Liver (tissue), 3 donors: ENCODE measurements around the gene TIMM17A.
A peak's percentile ranks its signal among the peaks of the same experiment; 100 is the strongest.

Source experiments
- RXRA ChIP-seq, 2 donors: IDR thresholded peaks; 2 replicates each; pipeline ENCODE4 v1.6.1; 2017 to 2018; ENCODE audit warnings: antibody characterized with exemption in 2 of 2, mild to moderate bottlenecking in 1 of 2
- TF ChIP-seq, protein P1 (sequence below): IDR thresholded peaks from 2 replicates; pipeline ENCODE4 v1.6.1; 2016; ENCODE audit warnings: antibody characterized with exemption
- TF ChIP-seq, protein P2 (sequence below): fragments of 150-350 bp; IDR thresholded peaks from 2 replicates; pipeline ENCODE4 v1.5.1; 2017; ENCODE audit warnings: improper control_type of control experiment, low read depth, low read length; ENCODE audit not compliant: missing input control
- donor health status: healthy.
- donor health status: healthy.

DNA sequence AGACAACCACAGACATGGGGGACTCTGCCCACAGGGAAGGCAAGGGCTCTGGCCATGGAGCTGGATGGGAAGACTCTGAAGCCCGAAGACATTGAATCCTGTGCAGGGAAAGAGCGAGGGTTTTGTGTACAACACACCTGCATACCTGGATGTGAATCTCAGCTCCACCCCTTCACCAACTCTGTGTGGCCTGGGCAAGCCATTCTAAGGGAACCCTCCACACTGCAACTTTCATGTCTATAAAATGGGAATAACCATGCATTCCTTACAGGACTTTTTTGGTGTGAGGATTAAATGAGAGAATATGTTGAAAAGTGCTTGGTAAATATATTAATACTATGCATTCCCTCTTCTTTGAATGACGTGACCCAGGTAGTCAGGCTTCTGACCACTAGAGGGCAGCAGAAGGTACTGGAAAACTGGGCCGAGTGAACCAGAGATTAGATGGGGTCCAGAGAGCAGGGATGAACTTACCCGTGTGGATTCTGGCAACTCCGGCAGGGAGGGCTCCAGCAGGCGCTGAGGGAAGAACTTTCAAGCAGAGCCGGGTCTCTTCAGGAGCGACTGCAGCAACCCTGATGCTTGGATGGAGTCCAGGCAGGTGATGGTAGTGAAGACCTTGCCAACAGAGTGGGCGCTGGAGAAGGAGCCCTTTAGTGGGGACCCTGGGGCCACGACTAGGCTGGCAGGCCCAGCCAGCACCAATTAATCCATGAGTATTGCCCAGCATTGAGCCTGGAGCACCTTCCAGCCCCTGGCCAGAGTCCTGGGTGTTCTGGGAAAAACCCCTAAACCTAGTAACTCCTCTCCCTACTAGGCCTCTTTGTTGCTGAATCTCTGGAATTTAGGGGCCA lies 54.2 kb downstream of the TIMM17A start:
- TF ChIP-seq, protein P1, sequence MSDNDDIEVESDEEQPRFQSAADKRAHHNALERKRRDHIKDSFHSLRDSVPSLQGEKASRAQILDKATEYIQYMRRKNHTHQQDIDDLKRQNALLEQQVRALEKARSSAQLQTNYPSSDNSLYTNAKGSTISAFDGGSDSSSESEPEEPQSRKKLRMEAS, result no peak
- TF ChIP-seq, protein P2, sequence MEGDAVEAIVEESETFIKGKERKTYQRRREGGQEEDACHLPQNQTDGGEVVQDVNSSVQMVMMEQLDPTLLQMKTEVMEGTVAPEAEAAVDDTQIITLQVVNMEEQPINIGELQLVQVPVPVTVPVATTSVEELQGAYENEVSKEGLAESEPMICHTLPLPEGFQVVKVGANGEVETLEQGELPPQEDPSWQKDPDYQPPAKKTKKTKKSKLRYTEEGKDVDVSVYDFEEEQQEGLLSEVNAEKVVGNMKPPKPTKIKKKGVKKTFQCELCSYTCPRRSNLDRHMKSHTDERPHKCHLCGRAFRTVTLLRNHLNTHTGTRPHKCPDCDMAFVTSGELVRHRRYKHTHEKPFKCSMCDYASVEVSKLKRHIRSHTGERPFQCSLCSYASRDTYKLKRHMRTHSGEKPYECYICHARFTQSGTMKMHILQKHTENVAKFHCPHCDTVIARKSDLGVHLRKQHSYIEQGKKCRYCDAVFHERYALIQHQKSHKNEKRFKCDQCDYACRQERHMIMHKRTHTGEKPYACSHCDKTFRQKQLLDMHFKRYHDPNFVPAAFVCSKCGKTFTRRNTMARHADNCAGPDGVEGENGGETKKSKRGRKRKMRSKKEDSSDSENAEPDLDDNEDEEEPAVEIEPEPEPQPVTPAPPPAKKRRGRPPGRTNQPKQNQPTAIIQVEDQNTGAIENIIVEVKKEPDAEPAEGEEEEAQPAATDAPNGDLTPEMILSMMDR, result peak; percentile 95
- TF ChIP-seq RXRA (IDR thresholded peaks at IDR 0.05), result no peak
